Kidney tubule cell (primary cell): ENCODE results near the gene RPS4Y1.
"Not testable (repeated sequence)": the region's sequence is repeated elsewhere in the genome, so short reads cannot be mapped to it uniquely, and the experiment has no call there.

Experiments
- DNase-seq: peaks from one replicate; pipeline ENCODE4 v3.0.0-alpha.2; 2018; ENCODE audit warnings: low spot score

The RPS4Y1 gene

GRCh38 chrY:2841471-2841893 lies at the start of gene RPS4Y1:
TSS of gene RPS4Y1 (plus strand) at chrY:2841602. CDS start at chrY:2841625, 23 bp downstream.
- DNase-seq = no peak

- no peak for DNase-seq
Observed at GRCh38 chrY:2796977-2797523, 44.4 kb upstream of the RPS4Y1 start.

DNA sequence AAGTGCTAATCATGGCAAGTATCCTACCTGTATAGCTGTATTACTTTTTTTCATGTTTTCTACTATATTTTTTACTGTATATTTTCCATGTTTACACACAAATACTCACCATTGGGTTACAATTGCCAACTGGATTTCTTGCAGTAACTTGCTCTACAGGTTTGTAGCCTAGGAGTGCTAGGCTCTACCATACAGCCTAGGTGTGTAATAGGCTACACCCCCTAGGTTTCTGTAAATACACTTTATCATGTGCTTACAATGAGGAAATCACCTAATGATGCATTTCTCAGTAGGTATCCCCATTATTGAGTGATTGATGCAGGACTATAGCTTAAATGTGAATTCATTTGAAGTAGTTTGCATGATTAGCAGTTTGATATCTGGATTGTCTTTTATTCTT lies 43.4 kb upstream of the RPS4Y1 start:
- DNase-seq = no peak

DNA sequence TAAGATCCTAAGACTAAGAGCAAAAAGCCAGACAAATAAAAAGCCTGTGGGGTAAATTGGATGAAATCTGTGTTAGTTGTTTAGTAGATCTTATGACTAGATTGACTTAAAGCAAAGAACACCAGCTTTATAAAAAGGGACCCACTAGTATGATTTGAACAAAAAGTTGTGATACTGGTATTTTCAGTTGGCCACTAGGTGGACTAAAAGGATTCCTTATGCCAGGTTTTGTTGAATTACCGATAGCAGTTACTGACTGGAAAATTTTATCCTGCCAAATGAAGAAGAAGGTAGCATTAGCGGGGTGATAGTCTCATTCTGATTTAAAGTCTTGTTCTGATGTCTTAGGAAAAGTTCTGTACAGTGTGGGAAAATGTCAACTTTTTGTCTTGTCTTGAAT lies 41.2 kb upstream of the RPS4Y1 start:
- DNase-seq = no peak

- not testable (repeated sequence) for DNase-seq
Observed at GRCh38 chrY:2817146-2817896, 24.1 kb upstream of the RPS4Y1 start.

- no peak for DNase-seq
Observed at GRCh38 chrY:2824471-2824870, 16.9 kb upstream of the RPS4Y1 start.

GRCh38 chrY:2828497-2828896 lies 12.9 kb upstream of the RPS4Y1 start:
- no peak for DNase-seq

- DNase-seq = no peak
Observed at GRCh38 chrY:2835230-2835629, 6.2 kb upstream of the RPS4Y1 start.

- no peak for DNase-seq
Observed at GRCh38 chrY:2837078-2837477, 4.3 kb upstream of the RPS4Y1 start.

- DNase-seq = no peak
Observed at GRCh38 chrY:2837932-2838331, 3.5 kb upstream of the RPS4Y1 start.

DNA sequence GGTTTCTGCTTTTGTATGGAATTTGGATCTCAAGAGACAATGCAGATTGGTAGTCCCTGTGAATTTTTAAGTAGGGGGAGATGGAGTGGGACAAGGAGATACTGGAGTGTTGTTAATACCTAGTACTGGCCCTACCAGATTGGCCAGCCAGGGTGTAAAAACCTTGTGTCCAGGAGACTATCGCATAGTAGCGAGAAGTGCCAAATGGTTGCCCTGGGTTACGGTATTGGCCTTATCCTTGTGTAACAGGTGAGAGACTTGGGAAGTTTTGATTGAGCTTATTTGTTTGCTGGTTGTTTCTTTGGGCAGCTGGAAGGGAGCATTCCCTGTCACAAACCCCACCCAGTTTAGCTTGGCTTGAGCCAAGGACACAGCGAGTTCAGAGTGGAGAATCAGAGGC lies 5.4 kb downstream of the RPS4Y1 start:
- no peak for DNase-seq

- no peak for DNase-seq
Observed at GRCh38 chrY:2848384-2848783, 7.0 kb downstream of the RPS4Y1 start.

DNA sequence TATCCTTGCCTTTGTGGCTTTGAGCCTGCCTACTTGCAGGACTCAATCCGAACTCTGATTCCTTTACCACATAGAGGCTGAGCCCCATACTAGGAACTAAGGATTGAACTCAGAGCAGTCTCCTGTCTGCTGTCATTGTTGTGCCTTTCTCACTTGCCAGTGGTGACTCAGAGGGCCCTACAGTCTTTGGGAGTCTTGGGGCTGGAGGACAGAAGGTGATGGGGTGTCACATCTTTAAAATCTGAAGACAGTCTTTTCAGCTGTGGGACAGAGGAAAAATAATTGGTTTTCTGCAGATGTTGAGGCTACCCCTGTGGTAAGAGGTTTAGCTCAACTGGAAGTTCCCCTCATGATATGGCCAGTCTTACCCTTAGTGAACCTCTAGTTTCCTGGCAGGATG lies 8.0 kb downstream of the RPS4Y1 start:
- no peak for DNase-seq

- no peak for DNase-seq
Observed at GRCh38 chrY:2854145-2854774, 12.9 kb downstream of the RPS4Y1 start.

GRCh38 chrY:2857068-2857467 lies 15.7 kb downstream of the RPS4Y1 start:
- DNase-seq = no peak

DNA sequence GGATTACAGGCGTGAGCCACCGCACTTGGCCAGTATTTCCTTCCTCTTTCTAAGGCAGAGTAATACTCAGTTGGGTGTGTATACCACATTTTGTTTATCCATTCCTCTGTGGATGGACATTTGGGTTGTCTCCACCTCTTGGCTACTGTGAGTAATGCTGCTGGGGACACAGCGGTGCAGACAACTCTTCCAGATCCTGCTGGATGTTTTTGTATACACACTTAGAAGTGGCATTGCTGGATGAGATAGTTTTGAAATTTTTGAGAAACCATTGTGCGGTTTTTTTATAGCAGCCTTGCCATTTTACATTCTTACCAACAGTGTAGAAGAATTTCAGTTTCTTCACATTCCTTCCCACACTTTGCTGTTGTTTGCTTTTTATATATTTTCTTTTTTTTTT lies 16.3 kb downstream of the RPS4Y1 start:
- no peak for DNase-seq

DNA sequence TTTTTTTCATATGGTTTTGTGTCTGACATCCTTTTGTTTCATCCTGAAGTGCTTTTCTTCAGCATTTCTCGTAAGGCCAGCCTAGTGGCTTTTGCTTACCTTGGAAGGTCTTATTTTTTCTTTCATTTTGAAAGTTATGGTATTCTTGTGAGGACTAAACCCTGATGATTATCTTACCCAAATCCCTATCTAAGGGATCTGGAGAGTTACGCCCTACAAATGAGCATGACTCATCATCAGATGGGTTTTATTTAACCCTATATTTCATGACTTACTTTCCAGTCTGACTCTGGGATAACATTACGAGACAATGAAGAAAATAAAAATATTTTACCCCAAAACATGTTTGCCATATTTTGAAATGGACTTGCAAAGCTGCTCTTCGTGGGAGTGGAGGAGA lies 18.4 kb downstream of the RPS4Y1 start:
- no peak for DNase-seq

GRCh38 chrY:2860511-2860910 lies 19.1 kb downstream of the RPS4Y1 start:
- no peak for DNase-seq

DNA sequence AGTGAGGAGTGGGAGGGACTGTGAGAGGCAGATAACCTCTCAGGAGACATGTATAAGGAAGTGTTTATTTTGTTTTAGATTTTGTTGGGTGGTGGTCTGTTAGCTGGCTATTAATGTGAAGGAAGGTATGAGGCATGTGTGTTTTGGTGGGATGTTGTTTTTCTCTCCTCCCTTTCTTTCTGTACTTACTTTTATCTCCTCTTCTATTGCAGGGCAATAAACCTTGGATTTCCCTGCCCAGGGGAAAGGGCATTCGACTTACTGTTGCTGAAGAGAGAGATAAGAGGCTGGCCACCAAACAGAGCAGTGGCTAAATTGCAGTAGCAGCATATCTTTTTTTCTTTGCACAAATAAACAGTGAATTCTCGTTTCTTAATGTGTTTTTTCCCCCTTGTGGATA lies 25.2 kb downstream of the RPS4Y1 start:
- no peak for DNase-seq

DNA sequence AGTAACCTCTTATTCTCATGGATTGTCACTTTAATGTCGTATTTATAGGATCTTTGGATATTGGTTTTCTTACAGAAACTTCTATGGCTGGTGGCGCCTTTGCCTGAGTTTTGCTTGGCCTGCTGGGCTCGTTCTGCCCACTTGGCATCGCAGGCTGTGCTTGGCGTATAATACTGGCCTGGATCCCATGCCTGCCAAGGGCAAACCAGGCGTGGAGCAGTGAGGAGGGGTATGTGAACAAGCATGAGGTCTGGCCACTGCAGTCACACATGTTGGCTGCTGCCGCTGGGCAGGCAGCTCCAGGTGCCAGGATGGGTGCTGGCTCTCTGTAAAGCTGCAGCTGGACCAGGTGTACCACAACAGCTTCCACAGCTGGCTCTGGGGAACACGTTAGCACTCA lies 26.1 kb downstream of the RPS4Y1 start:
- no peak for DNase-seq

- no peak for DNase-seq
Observed at GRCh38 chrY:2868035-2868607, 26.7 kb downstream of the RPS4Y1 start.

GRCh38 chrY:2872234-2872633 lies 30.8 kb downstream of the RPS4Y1 start:
- DNase-seq = not testable (repeated sequence)

- DNase-seq = no peak
Observed at GRCh38 chrY:2874211-2874610, 32.8 kb downstream of the RPS4Y1 start.
